Measurements from ENCODE around the gene SUCLA2. TPM values are rescaled to one million over a fixed set of nuclear protein-coding genes. Genes with fewer than 3 reads are reported as not detected.

The SUCLA2 gene
- total and polyA plus RNA-seq, 10 of the 15 experiments (the other 5 are each of a cell fraction or from before 2014, with no cell fraction given) = 27.5 to 83.4 (median 42.8) TPM

DNA sequence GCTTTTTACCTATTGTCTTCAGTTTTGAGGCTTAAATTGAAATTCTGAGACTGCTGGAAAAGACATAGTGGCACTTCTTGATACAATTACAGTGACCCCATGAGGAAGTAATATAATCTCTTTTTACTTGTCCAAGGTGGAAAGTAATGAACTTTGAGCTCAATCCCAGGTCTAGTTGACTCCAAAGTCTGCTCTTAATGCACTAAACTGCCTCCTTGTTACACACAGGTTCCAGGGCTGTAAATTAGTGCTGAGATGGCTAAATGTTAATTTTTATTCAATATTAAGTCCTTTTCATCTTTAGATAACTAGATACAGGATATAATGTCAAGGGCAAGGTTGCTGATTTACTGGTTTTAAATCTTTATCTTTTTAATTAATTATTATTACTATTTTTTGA lies 39.0 kb upstream of the SUCLA2 start:
- peaks cover 8% of the 10 kb centered on the region for H3K4me1 ChIP-seq (ENCODE audit: control insufficient read depth, insufficient read depth, low read length)
- no peak overlapping the region for H3K9ac ChIP-seq (ENCODE audit: control insufficient read depth, insufficient read depth, low read length)
- no peaks in the 10 kb centered on the region; the same call in 1 of the 2 replicates for H4K20me1 ChIP-seq (ENCODE audit: control insufficient read depth, insufficient read depth)
- H3K27ac ChIP-seq (ENCODE audit: control insufficient read depth, insufficient read depth) = no peak overlapping the region
- no peak for ATAC-seq
- FAIRE-seq = no peak
- BruUV-seq (replicated peaks) = no TSS peak
- intact Hi-C loops (cut with micrococcal nuclease; ENCODE audit: unreplicated experiment) (no loop called here), in situ Hi-C loops (cut with MboI) (no loop called here)
- SMC1A ChIA-PET (ENCODE audit: uncharacterized antibody, unreplicated experiment) = interaction anchor here (0.6 to 1.0 kb wide), 3 partner anchors 14 to 729 kb away, joined by 3 read pairs; no protein-coding TSS in a partner anchor
- no peaks in the 10 kb centered on the region; the same call in 2 of the 3 replicates for H3K9me3 ChIP-seq (replicated peaks; ENCODE audit: control insufficient read depth, insufficient read depth, low read length)
- H3K4me3 ChIP-seq = no peak overlapping the region
- DNase-seq (ENCODE audit: low read depth, low spot score) = no peak
- CTCF ChIA-PET = interaction anchor here (1.0 to 4.5 kb wide), 3 partner anchors 39 to 84 kb away, joined by 3 to 32 read pairs (median 20); partner anchors contain the start of genes MED4 and SUCLA2
- TF ChIP-seq LARP7 (IDR thresholded peaks at IDR 0.05) = no peak
- TF ChIP-seq KLF5 (IDR thresholded peaks at IDR 0.05; ENCODE audit: partially characterized antibody) = no peak
- TF ChIP-seq TCF12 (IDR thresholded peaks at IDR 0.05; ENCODE audit: low read depth, low read length) = no peak
- no peak for TF ChIP-seq RBBP5 (conservative IDR thresholded peaks at IDR 0.05)
- no peak for TF ChIP-seq CEBPB (IDR thresholded peaks at IDR 0.05; ENCODE audit: borderline replicate concordance in 1 of 2, low read depth in 2 of 2, low read length in 2 of 2)
- no peak for TF ChIP-seq SIX5 (IDR thresholded peaks at IDR 0.05; ENCODE audit: low read depth, low read length, severe bottlenecking)
- TF ChIP-seq, protein P1, sequence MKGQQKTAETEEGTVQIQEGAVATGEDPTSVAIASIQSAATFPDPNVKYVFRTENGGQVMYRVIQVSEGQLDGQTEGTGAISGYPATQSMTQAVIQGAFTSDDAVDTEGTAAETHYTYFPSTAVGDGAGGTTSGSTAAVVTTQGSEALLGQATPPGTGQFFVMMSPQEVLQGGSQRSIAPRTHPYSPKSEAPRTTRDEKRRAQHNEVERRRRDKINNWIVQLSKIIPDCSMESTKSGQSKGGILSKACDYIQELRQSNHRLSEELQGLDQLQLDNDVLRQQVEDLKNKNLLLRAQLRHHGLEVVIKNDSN (IDR thresholded peaks at IDR 0.05; ENCODE audit: borderline replicate concordance, extremely low read length, insufficient read depth, low read depth, low read length) = no peak
- TF ChIP-seq ETV6 (conservative IDR thresholded peaks at IDR 0.05 in 1 of 2, IDR thresholded peaks at IDR 0.05 in 1 of 2; ENCODE audit: borderline replicate concordance in 1 of 2, low read depth in 1 of 2) = no peak
- TF ChIP-seq GATAD2B (conservative IDR thresholded peaks at IDR 0.05; ENCODE audit: low read depth) = no peak
- TF ChIP-seq, protein P2, sequence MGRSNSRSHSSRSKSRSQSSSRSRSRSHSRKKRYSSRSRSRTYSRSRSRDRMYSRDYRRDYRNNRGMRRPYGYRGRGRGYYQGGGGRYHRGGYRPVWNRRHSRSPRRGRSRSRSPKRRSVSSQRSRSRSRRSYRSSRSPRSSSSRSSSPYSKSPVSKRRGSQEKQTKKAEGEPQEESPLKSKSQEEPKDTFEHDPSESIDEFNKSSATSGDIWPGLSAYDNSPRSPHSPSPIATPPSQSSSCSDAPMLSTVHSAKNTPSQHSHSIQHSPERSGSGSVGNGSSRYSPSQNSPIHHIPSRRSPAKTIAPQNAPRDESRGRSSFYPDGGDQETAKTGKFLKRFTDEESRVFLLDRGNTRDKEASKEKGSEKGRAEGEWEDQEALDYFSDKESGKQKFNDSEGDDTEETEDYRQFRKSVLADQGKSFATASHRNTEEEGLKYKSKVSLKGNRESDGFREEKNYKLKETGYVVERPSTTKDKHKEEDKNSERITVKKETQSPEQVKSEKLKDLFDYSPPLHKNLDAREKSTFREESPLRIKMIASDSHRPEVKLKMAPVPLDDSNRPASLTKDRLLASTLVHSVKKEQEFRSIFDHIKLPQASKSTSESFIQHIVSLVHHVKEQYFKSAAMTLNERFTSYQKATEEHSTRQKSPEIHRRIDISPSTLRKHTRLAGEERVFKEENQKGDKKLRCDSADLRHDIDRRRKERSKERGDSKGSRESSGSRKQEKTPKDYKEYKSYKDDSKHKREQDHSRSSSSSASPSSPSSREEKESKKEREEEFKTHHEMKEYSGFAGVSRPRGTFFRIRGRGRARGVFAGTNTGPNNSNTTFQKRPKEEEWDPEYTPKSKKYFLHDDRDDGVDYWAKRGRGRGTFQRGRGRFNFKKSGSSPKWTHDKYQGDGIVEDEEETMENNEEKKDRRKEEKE (IDR thresholded peaks at IDR 0.05) = no peak
- RAD21 ChIA-PET (ENCODE audit: unreplicated experiment) = no interaction called here
- POLR2A ChIA-PET = interaction anchor here (0.6 kb wide), 1 partner anchor 1242 kb away, joined by 3 read pairs; no protein-coding TSS in a partner anchor
- peaks cover 15% of the 10 kb centered on the region for H3K79me2 ChIP-seq (ENCODE audit: control insufficient read depth, insufficient read depth, low read length)
- H3K27me3 ChIP-seq (replicated peaks in 1 of 2; ENCODE audit: control insufficient read depth in 2 of 2, insufficient read depth in 2 of 2, low read length in 1 of 2) = no peaks in the 10 kb centered on the region
- peaks cover 1 to 5% of the 10 kb centered on the region in 2 experiments; a peak in 2 of 4 replicates for H3K36me3 ChIP-seq (ENCODE audit: control insufficient read depth in 2 of 2, insufficient read depth in 2 of 2, low read length in 1 of 2)
- H2AFZ ChIP-seq (ENCODE audit: control insufficient read depth, low read depth, low read length) = no peak overlapping the region
- no peak overlapping the region for H3K4me2 ChIP-seq (ENCODE audit: control insufficient read depth, insufficient read depth)

Measured in GM12878 (cell line).